ENCODE results near the gene HDAC4. TPM values are rescaled to one million over a fixed set of nuclear protein-coding genes. Genes with fewer than 3 reads are reported as not detected.

HDAC4 gene
- total RNA-seq, 1 donor from 2014 or later = 44.7 TPM

GRCh38 chr2:239388236-239389151 is 12.3 kb downstream of the HDAC4 start:
- no peaks in the 10 kb centered on the region for H3K9me3 Mint-ChIP-seq
- H3K27me3 Mint-ChIP-seq = no peaks in the 10 kb centered on the region

DNA sequence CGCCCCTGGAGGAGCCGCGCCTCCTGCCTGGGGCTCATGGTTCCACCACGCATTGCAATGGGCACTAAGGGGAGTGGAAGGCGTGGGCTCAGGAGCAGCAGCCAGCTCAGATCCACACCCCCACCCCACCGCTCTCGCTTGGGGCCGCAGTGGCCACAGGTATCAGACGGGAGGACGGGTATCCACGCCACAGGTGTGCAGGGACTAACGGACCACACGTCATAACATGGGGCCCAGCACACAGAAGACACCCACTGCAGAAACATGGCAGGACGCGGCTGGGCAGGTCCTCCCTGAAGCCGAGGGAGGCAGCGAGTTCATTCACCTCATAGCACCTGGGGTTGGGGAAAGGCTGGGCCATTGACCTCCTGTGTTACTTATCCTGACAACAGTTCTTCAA is 13.0 kb downstream of the HDAC4 start:
- DNase-seq = no peak
- intact Hi-C loops (cut with micrococcal nuclease) = no loop called here
- Mint-ChIP-seq H3K9me3 (no peaks in the 10 kb centered on the region), H3K27me3 (no peaks in the 10 kb centered on the region), H3K27ac (no peak overlapping the region), H3K36me3 (ENCODE audit: low read depth) (peaks cover 19% of the 10 kb centered on the region), H3K4me1 (peaks cover 19% of the 10 kb centered on the region), H3K4me3 (no peak overlapping the region)

More at GRCh38 chr2:239388236-239389151, 12.3 kb downstream of the HDAC4 start:
- intact Hi-C loops (cut with micrococcal nuclease) = no loop called here
- Mint-ChIP-seq H3K4me3 (no peak overlapping the region), H3K36me3 (ENCODE audit: low read depth) (peaks cover 17% of the 10 kb centered on the region), H3K4me1 (peaks cover 18% of the 10 kb centered on the region), H3K27ac (no peak overlapping the region)
- DNase-seq = no peak

GRCh38 chr2:239386872-239387445 is 13.9 kb downstream of the HDAC4 start:
- H3K4me3 Mint-ChIP-seq = no peak overlapping the region
- no peaks in the 10 kb centered on the region for H3K27me3 Mint-ChIP-seq
- H3K4me1 Mint-ChIP-seq = peaks cover 26% of the 10 kb centered on the region
- no peak for DNase-seq
- intact Hi-C loops (cut with micrococcal nuclease) = no loop called here
- H3K9me3 Mint-ChIP-seq = no peaks in the 10 kb centered on the region
- H3K27ac Mint-ChIP-seq = no peak overlapping the region
- H3K36me3 Mint-ChIP-seq (ENCODE audit: low read depth) = peaks cover 19% of the 10 kb centered on the region

- intact Hi-C loops (cut with micrococcal nuclease) = no loop called here
- H3K27ac Mint-ChIP-seq = no peak overlapping the region
- no peaks in the 10 kb centered on the region for H3K27me3 Mint-ChIP-seq
- peaks cover 34% of the 10 kb centered on the region for H3K4me1 Mint-ChIP-seq
- no peaks in the 10 kb centered on the region for H3K9me3 Mint-ChIP-seq
- H3K4me3 Mint-ChIP-seq = no peak overlapping the region
- peaks cover 19% of the 10 kb centered on the region for H3K36me3 Mint-ChIP-seq (ENCODE audit: low read depth)
- no peak for DNase-seq
Measured at GRCh38 chr2:239386001-239386670, 14.7 kb downstream of the HDAC4 start.

GRCh38 chr2:239385096-239386000 is 15.5 kb downstream of the HDAC4 start:
- intact Hi-C loops (cut with micrococcal nuclease) = no loop called here
- Mint-ChIP-seq H3K36me3 (ENCODE audit: low read depth) (peaks cover 21% of the 10 kb centered on the region), H3K9me3 (no peaks in the 10 kb centered on the region), H3K4me3 (no peak overlapping the region), H3K27ac (no peak overlapping the region), H3K27me3 (no peaks in the 10 kb centered on the region), H3K4me1 (peaks cover 40% of the 10 kb centered on the region)
- DNase-seq = no peak

GRCh38 chr2:239383759-239384156 is 17.1 kb downstream of the HDAC4 start:
- Mint-ChIP-seq H3K27me3 (no peaks in the 10 kb centered on the region), H3K27ac (no peak overlapping the region), H3K9me3 (no peaks in the 10 kb centered on the region), H3K4me3 (no peak overlapping the region), H3K36me3 (ENCODE audit: low read depth) (peaks cover 19% of the 10 kb centered on the region), H3K4me1 (peaks cover 45% of the 10 kb centered on the region)
- DNase-seq = no peak
- intact Hi-C loops (cut with micrococcal nuclease) = no loop called here

DNA sequence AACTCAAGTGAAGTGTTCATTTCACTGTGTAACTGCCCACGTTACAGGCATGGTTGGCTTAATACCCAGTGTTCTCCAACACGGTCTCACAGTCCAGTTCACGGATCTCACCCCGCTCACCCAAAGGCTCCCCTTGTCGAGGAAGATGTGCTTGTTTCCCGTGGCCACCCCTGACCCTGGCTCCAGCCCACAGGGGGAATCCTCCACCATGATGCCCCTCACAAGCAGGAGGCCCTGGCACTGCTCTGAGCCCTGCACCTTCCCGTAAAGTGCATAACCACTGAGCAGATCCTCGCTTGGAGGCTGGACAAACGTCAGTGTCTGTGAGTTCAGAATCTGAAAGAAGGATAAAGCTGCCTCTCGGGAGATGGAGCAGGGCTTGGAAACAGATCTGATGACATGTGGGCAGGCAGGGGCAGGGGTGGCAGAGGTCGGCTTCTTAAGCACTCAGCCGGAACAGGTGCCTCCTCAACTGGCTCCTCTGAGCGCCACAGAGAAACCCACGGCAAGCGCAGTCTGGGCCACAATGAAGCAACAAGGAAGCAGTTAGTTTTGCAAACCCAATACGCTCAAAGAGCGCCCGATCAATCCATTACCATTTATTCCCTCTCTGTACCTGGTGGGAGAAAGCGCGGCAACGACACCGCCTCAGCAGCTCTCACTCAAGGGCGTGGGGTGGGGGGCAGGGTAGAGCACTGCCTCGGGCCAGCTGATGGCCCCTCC is 17.6 kb downstream of the HDAC4 start:
- H3K4me1 Mint-ChIP-seq = peaks cover 45% of the 10 kb centered on the region
- H3K27ac Mint-ChIP-seq = no peak overlapping the region
- H3K9me3 Mint-ChIP-seq = no peaks in the 10 kb centered on the region
- no peak overlapping the region for H3K4me3 Mint-ChIP-seq
- H3K36me3 Mint-ChIP-seq (ENCODE audit: low read depth) = peaks cover 21% of the 10 kb centered on the region
- DNase-seq = no peak
- no peaks in the 10 kb centered on the region for H3K27me3 Mint-ChIP-seq
- intact Hi-C loops (cut with micrococcal nuclease) = no loop called here

DNA sequence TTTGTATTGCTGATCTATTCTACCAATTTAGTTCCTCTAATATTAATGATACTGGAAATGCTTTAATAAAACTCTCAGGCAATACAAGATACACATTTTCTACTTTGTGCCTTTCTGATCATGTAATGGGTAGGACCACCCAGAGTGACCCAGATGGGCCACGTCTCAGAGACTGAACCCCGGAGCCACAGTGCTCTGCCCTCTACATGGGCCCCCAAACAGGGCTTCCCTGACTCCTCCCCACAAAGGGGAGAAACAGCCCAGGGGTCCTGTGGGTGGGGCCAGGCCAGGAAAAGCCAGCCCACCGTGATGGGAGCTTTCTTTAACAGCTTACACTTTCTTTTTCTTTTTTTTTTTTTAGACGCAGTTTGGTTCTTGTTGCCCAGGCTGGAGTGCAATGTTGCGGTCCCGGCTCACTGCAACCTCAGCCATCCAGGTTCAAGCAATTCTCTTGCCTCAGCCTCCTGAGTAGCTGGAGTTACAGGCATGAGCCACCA is 18.4 kb downstream of the HDAC4 start:
- Mint-ChIP-seq H3K4me3 (no peak overlapping the region), H3K4me1 (peaks cover 45% of the 10 kb centered on the region), H3K36me3 (ENCODE audit: low read depth) (peaks cover 24% of the 10 kb centered on the region), H3K9me3 (no peaks in the 10 kb centered on the region), H3K27me3 (no peaks in the 10 kb centered on the region), H3K27ac (no peak overlapping the region)
- intact Hi-C loops (cut with micrococcal nuclease) = no loop called here
- DNase-seq = no peak

- Mint-ChIP-seq H3K9me3 (no peaks in the 10 kb centered on the region), H3K4me1 (peaks cover 43% of the 10 kb centered on the region), H3K27me3 (no peaks in the 10 kb centered on the region), H3K27ac (peak overlapping the region; percentile 90), H3K36me3 (ENCODE audit: low read depth) (peaks cover 23% of the 10 kb centered on the region), H3K4me3 (peak overlapping the region; percentile 81)
- intact Hi-C loops (cut with micrococcal nuclease) = loop anchor here (1.0 to 2.0 kb wide), 9 partner anchors 12 to 165 kb away; partner anchors contain the start of gene HDAC4
- peak; percentile 66 for DNase-seq
Measured at GRCh38 chr2:239381709-239382134, 19.1 kb downstream of the HDAC4 start.

DNA sequence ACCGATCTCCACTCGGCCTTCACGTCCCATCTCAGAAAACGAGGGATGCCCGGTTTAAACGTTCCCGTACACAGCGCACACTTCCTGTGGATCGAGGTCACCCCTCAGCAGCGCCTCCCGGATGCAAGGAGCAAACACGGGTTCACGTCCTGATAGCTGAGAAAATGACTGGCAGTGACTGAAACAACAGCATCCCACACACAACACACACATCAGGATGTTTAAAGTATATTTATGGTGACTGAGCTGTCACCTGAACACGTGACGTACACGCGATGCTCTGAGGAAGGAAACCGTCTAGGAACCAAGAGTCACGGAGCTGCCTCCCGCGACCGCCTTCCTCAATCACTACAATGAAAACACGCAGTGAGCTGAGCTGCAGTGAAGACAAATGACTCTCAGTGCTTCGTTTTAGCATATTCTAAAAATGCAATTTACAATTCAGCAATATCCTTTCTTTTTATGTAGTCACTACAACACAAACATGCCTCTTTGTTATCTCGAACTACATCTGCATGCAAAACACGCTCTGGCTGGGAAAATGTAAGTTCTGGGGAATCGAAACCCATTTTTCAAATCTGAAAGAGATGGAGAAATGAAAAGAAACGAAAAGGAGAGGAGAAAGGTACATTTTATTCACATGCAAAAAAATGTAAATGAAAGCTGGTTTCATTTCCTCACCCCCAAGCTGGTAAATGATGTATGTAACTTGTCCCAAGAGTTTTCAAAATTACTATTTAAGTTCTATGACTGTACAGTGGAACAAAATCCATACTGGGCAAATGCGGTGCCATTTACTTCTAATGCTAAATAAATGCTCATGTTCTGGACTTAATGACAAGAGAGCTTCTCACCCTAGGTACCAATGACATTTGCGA is 19.8 kb downstream of the HDAC4 start:
- H3K4me1 Mint-ChIP-seq = peaks cover 41% of the 10 kb centered on the region
- intact Hi-C loops (cut with micrococcal nuclease) = loop anchor here (1.0 to 2.0 kb wide), 9 partner anchors 12 to 164 kb away; partner anchors contain the start of gene HDAC4

GRCh38 chr2:239379641-239380170 is 21.1 kb downstream of the HDAC4 start:
- Mint-ChIP-seq H3K27me3 (no peaks in the 10 kb centered on the region), H3K4me1 (peaks cover 37% of the 10 kb centered on the region), H3K9me3 (no peaks in the 10 kb centered on the region), H3K36me3 (ENCODE audit: low read depth) (peaks cover 16% of the 10 kb centered on the region), H3K4me3 (no peak overlapping the region), H3K27ac (no peak overlapping the region)
- no peak for DNase-seq
- intact Hi-C loops (cut with micrococcal nuclease) = loop anchor here (2.0 kb wide), 4 partner anchors 53 to 163 kb away; no protein-coding TSS in a partner anchor

More for the DNA sequence above, 19.8 kb downstream of the HDAC4 start:
- Mint-ChIP-seq H3K27ac (peak overlapping the region; percentile 90), H3K4me3 (peak overlapping the region; percentile 81), H3K9me3 (no peaks in the 10 kb centered on the region), H3K27me3 (no peaks in the 10 kb centered on the region), H3K36me3 (ENCODE audit: low read depth) (peaks cover 19% of the 10 kb centered on the region)
- peak; percentile 90 for DNase-seq
